Right atrium auricular region (tissue), 2 donors: ENCODE results near the gene ABCB7. TPM values are rescaled to one million over a fixed set of nuclear protein-coding genes. Genes with fewer than 3 reads are reported as not detected.

Experiments used
- DNase-seq: peaks from one replicate; pipeline ENCODE4 v3.0.0-alpha.2; 2019; ENCODE audit warnings: low spot score
- H3K27ac ChIP-seq, 2 donors: fragments of 200-600 bp; sonication (generic); 1 replicate in 1 of 2; 2 replicates in 1 of 2; pipeline ENCODE4 v1.5.1; 2016 to 2019
- H3K27me3 ChIP-seq, 2 donors: fragments of 200-600 bp; sonication (generic); one replicate each; pipeline versions ENCODE4 v1.5.1 to v1.6.0; 2017 to 2019
- H3K36me3 ChIP-seq: fragments of 200-600 bp; sonication (generic); one replicate; pipeline ENCODE4 v1.5.1; 2016
- H3K4me1 ChIP-seq, 2 donors: fragments of 200-600 bp; sonication (generic); one replicate each; pipeline versions ENCODE4 v1.5.1 to v1.6.0; 2017 to 2019
- H3K4me3 ChIP-seq, 2 donors: fragments of 200-600 bp; sonication (generic); 1 replicate in 1 of 2; 2 replicates in 1 of 2; pipeline ENCODE4 v1.5.1; 2017 to 2019; ENCODE audit warnings: mild to moderate bottlenecking in 1 of 2, moderate library complexity in 1 of 2
- H3K9me3 ChIP-seq, 2 donors: fragments of 200-600 bp; sonication (generic); one replicate each; pipeline ENCODE4 v1.5.1; 2019
- CTCF ChIP-seq, 2 donors: fragments of 200-600 bp; sonication (generic); IDR thresholded peaks; one replicate each; pipeline ENCODE4 v1.5.1; 2019; ENCODE audit warnings: antibody characterized with exemption in 2 of 2
- total RNA-seq, 2 donors: library from RNA; depleted of rRNA; stranded (reverse); fragments of >200 nt; gene quantifications; one replicate each; pipeline ENCODE4 v1.1.0, GENCODE V29; 2016

ABCB7 gene
- total RNA-seq, 2 donors from 2014 or later = 31.1 to 36.2 TPM

DNA sequence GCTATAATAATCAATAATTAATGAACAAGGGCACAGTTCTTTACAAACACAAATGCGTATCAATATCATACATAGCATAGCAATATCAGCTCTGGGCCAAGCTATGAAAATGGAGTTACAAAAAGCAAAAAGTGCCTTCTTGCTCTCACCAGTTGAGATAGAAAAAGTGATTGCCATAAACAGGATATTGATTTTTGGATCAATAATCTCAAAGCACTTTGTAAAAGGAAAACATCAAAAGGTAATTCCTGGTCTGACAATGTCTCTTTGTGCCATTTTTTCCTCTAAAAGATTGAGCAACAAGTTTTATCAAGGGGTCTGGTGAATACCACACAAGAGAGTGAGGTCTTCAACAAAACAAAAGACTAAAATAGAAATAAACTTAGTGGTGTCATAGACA lies 42.4 kb downstream of the ABCB7 start:
- TF ChIP-seq CTCF (IDR thresholded peaks at IDR 0.05) = no peak
- no peak for DNase-seq
- Histone ChIP-seq H3K4me3 (no peak overlapping the region), H3K9me3 (no peaks in the 10 kb centered on the region), H3K27me3 (no peaks in the 10 kb centered on the region), H3K27ac (no peak overlapping the region), H3K36me3 (no peaks in the 10 kb centered on the region), H3K4me1 (no peaks in the 10 kb centered on the region)

GRCh38 chrX:75107863-75108509 lies 48.1 kb downstream of the ABCB7 start:
- Histone ChIP-seq H3K4me3 (no peak overlapping the region), H3K4me1 (no peaks in the 10 kb centered on the region), H3K27ac (peak overlapping the region; percentile 3 to 17), H3K36me3 (no peaks in the 10 kb centered on the region), H3K27me3 (no peaks in the 10 kb centered on the region), H3K9me3 (no peaks in the 10 kb centered on the region)
- no peak for TF ChIP-seq CTCF (IDR thresholded peaks at IDR 0.05)
- DNase-seq = no peak

DNA sequence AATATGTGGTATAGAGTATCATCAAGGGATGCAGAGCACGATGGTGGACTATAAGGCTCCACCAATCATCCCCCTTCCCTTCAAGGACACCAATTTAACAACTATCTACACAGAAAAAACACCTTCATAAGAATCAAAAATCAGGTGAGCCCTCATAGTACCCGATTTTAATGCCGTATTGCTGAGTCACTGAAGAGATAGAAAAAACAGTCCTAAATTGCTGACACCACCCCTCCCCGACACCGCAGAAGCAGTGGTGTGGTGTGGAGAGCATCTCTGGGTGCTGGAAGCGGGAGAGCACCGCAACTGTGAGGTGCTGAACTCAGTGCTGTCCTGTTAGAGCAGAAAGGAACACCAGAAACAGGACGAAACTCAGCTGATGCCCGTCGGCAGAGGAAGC lies 49.3 kb downstream of the ABCB7 start:
- no peak overlapping the region for H3K27ac ChIP-seq

DNA sequence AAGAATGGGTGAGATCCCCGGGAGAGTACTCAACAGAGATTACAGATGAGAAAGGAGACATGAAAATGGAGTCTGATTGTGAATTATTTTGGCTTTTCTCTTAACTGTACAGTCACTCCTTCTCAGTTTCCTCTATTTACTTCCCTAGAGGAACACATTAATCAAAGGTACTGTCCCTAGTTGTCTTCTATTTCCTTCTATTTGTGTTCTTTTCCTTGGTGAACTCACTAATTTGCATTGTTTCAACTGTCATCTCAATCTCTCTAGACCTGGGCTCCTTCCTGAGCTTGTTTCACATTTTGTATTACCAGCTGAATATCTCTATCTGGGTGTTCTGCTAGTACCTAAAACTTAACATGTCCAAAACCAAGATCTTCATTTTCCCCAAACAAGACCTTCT lies 59.8 kb downstream of the ABCB7 start:
- no peak for DNase-seq
- TF ChIP-seq CTCF (IDR thresholded peaks at IDR 0.05) = no peak
- Histone ChIP-seq H3K36me3 (peaks cover 4% of the 10 kb centered on the region), H3K27ac (no peak overlapping the region), H3K4me3 (no peak overlapping the region), H3K4me1 (no peaks in the 10 kb centered on the region), H3K9me3 (no peaks in the 10 kb centered on the region), H3K27me3 (no peaks in the 10 kb centered on the region)

More for the DNA sequence above, 49.3 kb downstream of the ABCB7 start:
- Histone ChIP-seq H3K36me3 (no peaks in the 10 kb centered on the region), H3K4me1 (no peaks in the 10 kb centered on the region), H3K4me3 (no peak overlapping the region), H3K27me3 (no peaks in the 10 kb centered on the region), H3K9me3 (no peaks in the 10 kb centered on the region)
- DNase-seq = no peak
- TF ChIP-seq CTCF (IDR thresholded peaks at IDR 0.05) = no peak

DNA sequence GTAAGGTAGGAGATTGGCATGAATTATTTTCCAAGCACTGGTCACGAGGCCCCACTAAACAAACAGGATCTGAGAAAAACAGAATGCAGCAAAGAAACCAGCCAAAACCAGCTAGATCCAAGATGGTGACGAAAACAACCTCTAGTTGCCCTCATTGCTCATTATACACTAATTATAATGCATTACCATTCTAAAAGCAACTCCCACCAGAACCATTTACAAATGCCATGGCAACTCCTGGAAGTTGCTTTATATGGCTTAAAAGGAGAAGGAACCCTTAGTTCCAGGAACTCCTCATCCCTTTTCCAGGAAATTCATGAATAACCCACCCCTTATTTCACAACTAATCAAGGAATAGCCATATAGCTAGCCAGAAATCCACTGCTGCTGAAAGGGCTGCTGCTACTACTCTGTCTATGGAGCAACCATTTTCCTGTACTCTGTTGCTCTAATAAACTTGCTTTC lies 69.3 kb downstream of the ABCB7 start:
- Histone ChIP-seq H3K9me3 (no peaks in the 10 kb centered on the region), H3K27ac (no peak overlapping the region), H3K4me1 (peaks cover 0 to 6% of the 10 kb centered on the region in 2 donors), H3K4me3 (no peak overlapping the region), H3K27me3 (no peaks in the 10 kb centered on the region), H3K36me3 (no peaks in the 10 kb centered on the region)
- no peak for DNase-seq
- TF ChIP-seq CTCF (IDR thresholded peaks at IDR 0.05) = no peak

GRCh38 chrX:75084757-75085156 lies 71.3 kb downstream of the ABCB7 start:
- Histone ChIP-seq H3K4me1 (peaks cover 0 to 6% of the 10 kb centered on the region in 2 donors), H3K9me3 (no peaks in the 10 kb centered on the region), H3K27ac (no peak overlapping the region), H3K27me3 (no peaks in the 10 kb centered on the region), H3K36me3 (no peaks in the 10 kb centered on the region), H3K4me3 (no peak overlapping the region)
- DNase-seq = no peak
- no peak for TF ChIP-seq CTCF (IDR thresholded peaks at IDR 0.05)
